Stimulated activated CD8-positive, alpha-beta memory T cell treated with anti-CD3 and anti-CD28 coated beads, Interleukin-4, amount 100 ng/mL, for 4 hours (primary cell): ENCODE results near the gene GATA5.
"Not testable (repeated sequence)": the region's sequence is repeated elsewhere in the genome, so short reads cannot be mapped to it uniquely, and the experiment has no call there.

ENCODE experiments used
- DNase-seq, 2 donors: peaks; one replicate each; pipeline ENCODE4 v3.0.0-alpha.2; 2020; ENCODE audit warnings: low read depth in 2 of 2, low spot score in 1 of 2

GATA5 gene

GRCh38 chr20:62433658-62434497, 41.9 kb downstream of the GATA5 start:
- DNase-seq: no peak

DNA sequence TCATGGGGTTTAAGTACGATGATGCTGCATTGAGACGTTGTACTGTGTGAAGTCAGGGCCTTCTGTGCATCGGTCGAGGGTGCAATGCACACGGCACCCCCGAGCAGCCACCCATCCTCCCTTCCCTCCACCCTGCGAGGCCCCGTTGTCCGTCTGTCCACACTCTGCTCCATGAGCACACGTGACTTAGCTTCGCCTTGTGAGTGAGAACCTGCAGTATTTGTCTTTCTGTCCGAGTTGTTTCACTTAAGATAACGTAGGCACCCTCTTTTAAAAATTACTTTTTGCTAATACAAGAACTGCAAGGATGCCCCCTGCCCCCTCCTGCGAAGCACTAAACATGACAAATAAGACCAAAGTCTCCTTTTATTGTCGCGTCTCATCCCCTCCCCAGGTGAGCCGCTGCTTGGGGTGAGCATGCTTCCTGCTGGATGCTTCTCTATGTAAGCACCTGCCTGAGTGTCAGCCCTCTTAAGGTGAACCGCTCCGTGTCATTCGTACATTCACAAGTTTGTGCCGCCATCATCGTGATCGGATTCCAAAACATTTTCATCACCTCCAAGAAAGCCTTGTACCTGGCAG, 44.8 kb downstream of the GATA5 start:
- DNase-seq: no peak

DNA sequence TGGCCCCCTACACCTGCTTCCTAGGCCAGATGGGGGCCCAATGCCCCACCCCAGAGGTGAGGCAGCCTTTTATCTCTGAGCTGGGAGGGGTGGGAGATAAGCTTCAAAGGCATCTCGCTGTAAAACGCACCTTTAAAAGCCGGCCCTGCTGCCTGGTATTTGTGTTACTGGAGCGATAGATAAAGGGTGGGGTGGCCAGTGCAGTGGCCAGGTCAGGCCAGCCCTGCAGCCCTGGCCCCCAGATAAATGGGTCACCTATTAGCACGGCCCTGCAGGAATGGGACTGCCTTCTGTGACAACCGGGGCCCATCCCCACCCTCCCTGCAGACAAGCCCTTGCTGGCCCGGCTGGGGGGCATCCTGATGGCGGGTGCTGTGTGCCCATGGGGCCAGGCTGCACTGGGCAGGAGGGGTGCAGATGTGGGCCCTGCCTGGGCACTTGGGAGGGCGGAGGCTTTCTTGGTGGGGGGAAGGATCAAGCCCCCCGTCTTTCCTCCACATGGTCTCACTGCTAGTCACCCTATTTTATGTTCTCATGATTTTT, 45.4 kb downstream of the GATA5 start:
- no peak for DNase-seq

- DNase-seq: no peak
These were observed 46.1 kb downstream of the GATA5 start for GRCh38 chr20:62429455-62430310.

GRCh38 chr20:62428396-62429295, 47.1 kb downstream of the GATA5 start:
- no peak for DNase-seq

DNA sequence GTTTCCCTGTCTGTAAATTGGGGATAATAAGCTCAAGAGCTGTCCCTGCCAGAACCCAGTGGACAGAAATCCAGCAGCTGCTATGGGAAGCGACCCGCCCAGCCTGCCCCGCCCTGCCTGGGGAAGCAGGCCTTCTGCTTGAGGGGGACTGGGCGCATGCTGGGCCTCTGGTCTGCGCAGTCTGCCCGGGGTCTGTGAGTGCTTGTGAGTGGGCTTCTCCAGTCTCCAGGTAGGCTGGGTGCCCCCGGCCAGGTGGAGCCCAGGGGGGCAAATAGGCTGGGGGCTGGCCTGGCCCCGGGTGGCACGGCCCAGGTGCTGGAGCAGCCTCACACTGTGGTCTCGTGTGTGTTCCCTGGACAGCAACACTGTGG, 47.8 kb downstream of the GATA5 start:
- no peak for DNase-seq

- no peak for DNase-seq
These were observed 48.4 kb downstream of the GATA5 start, which contains the start of gene RBBP8NL for GRCh38 chr20:62427172-62428001. Gene RBBP8NL (minus strand): TSS chr20:62427539. CDS start chr20:62419647, 7,892 bp downstream.

- DNase-seq: no peak
These were observed 49.1 kb downstream of the GATA5 start for GRCh38 chr20:62426699-62427131.

DNA sequence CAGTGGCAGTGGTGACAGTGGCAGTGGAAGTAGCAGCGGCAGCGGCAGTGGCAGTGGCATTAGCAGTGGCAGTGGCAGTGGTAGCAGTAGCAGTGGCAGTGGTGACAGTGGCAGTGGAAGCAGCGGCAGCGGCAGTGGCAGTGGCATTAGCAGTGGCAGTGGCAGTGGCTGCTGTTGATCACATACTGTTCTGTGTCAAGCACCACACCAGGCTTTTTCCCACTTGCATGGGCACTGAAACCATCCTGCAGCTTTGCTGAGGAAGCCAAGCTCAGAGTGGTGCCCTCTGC, 49.8 kb downstream of the GATA5 start:
- not testable (repeated sequence) for DNase-seq

- DNase-seq: no peak
These were observed 50.3 kb downstream of the GATA5 start for GRCh38 chr20:62425281-62426058.

- no peak for DNase-seq
These were observed 51.3 kb downstream of the GATA5 start for GRCh38 chr20:62424249-62425107.

DNA sequence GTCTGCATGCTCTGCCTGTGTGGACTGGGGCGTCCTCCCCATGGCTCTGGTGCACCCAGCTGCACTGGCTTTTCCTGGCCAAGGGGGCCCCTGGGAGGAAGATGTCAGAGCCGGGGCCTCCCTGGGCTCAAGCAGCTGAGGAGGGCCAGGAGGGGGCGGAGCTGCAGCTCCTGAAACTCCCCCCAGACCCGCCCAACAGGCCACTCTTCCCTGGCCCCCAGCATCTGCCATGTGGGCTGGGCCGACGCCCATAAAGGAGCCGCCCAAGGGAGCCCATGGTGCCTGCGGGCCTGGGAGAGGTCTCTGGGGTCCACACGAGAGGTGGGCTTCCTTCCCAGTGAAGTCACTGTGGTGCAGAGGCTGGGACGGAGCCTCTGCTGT, 52.5 kb downstream of the GATA5 start:
- no peak for DNase-seq

DNA sequence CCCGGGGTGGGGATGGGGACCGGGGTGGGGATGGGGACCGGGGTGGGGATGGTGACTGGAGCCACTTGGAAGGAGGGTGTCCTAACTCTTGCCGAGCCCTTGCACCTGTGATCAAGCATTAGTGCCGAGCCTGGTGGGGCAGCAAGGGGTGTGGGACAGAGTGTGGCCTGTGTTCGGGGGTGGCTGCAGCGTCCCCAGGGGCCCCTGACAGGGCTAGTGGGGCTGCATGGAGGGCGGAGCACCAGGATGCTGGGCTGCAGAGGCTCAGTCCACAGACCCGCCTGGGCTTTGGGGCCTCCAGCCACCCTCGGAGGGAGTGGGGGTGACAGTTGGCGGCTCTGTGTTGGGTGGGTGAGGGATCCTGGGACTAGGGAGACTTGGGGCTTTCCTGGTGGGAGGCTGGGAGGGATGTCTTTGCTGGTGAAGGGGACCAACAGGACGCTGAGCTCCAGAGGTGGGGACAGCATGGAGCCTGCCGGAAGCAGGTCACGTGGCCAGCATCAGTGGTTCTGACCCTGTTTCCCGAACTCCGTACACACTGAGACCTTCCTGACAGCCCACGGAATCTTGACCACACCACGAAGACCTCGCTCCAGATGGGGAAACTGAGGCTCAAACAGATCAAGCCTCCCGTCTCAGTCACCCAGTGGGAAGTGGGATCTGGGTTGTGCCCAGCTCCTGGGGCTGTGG, 53.0 kb downstream of the GATA5 start:
- DNase-seq: no peak

GRCh38 chr20:62421716-62421990, 54.1 kb downstream of the GATA5 start:
- no peak for DNase-seq

DNA sequence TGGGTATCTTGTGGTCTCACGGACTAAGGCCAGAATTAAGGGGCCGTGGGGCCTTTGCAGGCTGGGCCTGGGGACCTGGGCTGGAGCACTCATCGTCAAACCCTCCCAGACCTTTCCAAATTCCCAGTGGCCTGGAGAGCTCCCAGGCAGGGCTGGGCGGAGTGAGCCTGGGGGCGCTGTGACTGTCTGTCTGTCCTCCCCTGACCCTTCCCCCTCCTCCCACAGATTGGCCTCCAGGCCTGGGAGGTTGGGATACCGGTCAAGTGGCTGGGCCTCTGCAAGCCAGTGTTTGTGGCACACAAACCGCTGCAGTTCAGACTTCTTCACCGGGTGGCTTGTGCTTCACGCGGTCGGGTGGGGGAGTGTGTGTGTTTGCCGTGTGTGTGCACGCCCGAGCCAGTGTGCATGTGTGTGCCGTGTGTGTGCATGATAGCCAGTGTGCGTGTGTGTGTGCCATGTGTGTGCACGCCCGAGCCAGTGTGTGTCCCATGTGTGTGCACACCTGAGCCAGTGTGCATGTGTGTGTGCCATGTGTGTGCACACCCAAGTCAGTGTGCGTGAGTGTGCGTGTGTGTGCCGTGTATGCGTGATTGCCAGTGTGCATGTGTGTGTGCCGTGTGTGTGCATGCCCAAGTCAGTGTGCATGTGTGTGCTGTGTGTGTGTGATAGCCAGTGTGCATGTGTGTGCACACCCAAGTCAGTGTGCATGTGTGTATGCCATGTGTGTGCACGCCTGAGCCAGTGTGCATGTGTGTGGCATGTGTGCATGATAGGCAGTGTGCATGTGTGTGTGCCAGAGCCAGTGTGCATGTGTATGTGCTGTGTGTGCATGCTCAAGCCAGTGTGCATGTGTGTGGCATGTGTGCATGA, 54.7 kb downstream of the GATA5 start:
- DNase-seq: no peak

GRCh38 chr20:62419759-62420158, 56.0 kb downstream of the GATA5 start:
- DNase-seq: no peak
